HL-60/S4 treated with retinoic acid at 250 ng/mL for 4 days and 3 days (cell line): ENCODE measurements around the gene UBASH3A.

Source experiments
- in situ Hi-C: fragments of 300-500 bp; cut with MboI; formaldehyde crosslinking; loops from 2 replicates; pipeline ENCODE4 v1.7.0; 2022; ENCODE audit warnings: low sequenced_read_pairs

UBASH3A gene

GRCh38 chr21:42476388-42477331 is 73.0 kb downstream of the UBASH3A start:
- in situ Hi-C loops: no loop called here

DNA sequence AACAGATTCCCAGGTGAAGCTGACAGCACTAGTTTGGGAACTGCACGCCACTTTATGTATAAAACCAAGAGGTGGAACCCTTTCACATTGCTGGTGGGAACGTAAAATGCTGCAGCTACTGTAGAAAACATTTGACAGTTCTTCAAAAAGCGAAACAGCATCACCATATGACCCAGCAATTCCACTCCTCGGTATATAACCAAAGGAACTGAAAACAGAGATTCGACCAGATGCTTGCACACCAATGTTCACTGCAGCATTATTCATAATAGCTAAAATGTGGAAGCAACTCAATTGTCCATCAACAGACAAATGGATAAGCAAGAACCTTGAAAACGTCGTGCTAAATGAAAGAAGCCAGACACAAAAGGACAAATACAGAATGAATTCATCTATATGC is 74.8 kb downstream of the UBASH3A start:
- in situ Hi-C loops: no loop called here

DNA sequence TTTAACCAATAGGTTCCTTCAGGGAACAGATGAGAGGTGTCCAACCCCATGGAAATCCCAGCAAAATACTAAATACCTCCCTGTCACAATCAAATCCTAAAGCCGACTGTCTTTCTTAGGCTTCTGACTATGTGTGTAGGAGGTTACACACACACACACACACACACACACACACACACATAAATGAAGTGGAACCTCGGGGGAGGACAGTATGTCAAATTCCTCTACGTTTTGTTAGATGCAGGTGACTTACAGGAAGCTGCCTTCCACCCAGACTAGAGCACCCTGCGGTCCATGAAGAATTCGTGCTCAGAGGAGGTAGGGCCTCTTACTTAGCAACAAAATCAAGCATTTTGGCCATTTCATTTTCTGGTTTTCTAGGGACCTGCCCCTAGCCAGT is 75.9 kb downstream of the UBASH3A start:
- in situ Hi-C loops: no loop called here

- in situ Hi-C loops: no loop called here
These were observed 77.0 kb downstream of the UBASH3A start for GRCh38 chr21:42480736-42481135.

DNA sequence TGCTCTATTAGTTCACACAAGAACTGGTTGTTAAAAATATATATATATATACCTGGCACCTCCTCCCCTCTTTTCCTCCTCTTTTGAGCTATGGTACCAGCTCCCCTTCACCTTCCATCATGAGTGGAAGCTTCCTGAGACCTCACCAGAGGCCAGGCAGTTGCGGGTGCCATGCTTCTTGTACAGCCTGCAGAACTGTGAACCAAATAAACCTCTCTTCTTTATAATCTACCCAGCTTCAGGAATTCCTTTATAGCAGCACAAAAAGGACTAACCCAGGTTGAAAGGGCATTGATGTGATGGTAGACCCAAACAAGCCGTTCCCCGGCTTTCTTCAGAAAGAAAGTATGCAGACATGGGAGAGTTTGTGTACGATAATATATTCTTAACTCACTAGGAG is 77.5 kb downstream of the UBASH3A start:
- in situ Hi-C loops: no loop called here

DNA sequence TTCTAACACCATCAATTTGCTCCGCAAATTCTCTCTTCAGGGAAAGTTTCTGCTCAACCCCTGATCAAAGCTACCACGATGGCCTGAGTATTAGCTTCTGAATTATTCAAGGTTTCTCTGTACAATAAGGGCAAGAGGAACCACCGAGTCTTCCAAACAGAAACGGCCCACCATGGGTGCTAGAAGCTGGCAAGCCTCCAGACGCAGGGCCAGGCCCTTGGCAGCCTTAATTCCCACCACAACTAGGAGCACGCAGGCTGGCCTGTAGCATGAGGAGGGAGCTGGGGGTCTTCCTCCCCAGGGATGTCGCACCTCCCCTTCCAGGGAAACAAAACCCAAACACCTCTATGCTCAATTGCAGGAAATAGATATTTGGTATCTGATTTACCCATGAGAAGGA is 81.3 kb downstream of the UBASH3A start:
- in situ Hi-C loops: no loop called here

- in situ Hi-C loops: no loop called here
These were observed 82.4 kb downstream of the UBASH3A start for GRCh38 chr21:42486072-42486471.

GRCh38 chr21:42486531-42486930 is 82.8 kb downstream of the UBASH3A start:
- in situ Hi-C loops: no loop called here

- in situ Hi-C loops: no loop called here
These were observed 85.4 kb downstream of the UBASH3A start for GRCh38 chr21:42489006-42489563.

DNA sequence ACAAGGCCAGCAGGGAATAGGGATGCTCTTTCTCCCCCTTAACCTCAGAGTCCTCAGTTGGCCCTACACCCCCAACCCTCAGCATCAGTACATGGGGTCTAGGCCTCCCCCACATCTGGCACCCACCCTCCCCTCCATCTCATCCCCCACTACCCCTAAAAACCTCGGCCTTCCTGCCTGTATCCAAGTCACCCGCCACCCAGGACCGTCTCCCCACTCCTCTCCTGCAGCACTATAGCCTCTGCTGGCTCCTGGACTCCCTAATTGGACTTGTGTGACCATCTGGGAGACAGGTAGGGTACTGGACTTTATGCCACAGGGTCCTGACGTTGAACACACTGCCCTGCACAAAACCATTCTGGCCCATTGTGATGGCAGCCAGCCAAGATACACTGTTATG is 86.3 kb downstream of the UBASH3A start:
- in situ Hi-C loops: no loop called here

DNA sequence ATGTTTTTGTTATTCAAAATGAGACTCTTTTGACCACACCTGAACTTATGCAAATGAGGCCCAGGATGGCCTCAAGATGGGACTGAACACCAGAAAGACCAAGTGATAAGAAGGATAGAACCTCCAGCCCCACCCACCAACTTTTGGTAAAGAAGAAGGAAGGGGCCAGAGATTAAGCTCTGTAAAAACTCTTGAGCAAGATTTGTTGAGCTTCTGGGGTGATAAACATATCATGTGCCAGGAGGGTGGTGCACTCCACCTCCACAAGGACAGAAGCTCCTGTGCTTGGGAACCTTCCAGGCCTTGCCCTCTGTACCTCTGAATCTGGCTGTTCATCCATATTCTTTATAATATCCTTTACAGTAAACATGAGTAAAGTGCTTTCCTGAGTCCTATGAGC is 87.0 kb downstream of the UBASH3A start:
- in situ Hi-C loops: no loop called here

DNA sequence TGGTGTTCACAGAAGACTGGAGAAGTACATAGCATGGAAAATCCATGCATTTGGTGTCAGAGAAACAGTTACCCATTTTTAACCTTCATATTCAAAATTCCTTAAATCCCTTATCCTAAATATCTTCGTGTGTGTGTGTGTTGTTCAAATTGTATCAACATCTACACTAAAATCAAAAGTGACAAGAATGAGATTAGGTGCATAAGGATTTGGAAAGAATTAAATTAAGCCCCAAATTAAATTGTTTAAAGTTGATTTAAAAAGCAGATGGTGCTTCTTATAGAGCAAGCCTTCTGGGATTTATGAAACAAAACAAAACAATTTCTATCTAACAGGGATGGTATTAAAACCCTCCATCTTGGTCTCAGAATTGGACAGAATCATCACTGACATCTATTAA is 87.6 kb downstream of the UBASH3A start:
- in situ Hi-C loops: no loop called here

- in situ Hi-C loops: no loop called here
These were observed 88.5 kb downstream of the UBASH3A start for GRCh38 chr21:42492201-42492600.

DNA sequence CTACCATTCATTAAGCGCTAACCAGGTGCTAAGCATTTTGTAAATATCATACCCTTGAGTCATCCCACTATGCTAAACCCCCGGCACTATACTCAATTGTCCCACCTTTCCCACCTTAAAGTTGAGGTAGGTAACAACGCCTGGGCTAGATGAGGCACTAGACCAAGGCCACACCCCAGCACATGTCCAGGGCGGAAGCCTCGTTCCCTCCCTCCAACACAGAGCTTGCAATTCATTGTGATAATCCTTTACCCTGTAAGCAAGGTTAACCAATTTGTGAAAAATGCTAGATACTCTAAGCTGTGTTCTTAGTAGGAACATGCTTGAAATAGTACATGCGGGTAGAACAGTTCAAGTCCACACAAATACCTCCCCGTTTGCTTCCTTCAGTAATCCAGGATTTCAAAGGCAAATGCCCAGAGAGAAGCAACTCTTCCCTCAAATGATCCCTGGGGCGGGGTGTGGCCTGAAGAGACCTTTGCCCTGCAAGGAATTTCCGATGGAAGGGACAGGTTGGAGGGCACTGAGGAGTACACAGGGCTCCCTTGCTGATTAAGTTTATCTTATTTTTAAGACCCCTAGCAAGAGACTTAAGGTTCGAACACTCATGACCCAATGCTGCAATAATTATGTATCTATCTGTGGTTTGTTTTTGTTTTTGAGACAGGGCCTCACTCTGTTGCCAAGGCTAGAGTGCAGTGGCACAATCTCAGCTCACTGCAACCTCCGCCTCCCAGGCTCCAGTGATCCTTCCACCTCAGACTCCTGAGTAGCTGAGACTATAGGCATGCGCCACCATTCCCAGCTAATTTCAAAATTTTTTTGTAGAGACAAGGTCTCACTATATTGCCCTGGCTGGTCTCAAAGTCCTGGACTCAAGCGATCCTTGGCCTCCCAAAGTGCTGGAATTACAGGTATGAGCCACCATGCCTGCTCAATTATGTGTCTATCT is 89.7 kb downstream of the UBASH3A start:
- in situ Hi-C loops: no loop called here

DNA sequence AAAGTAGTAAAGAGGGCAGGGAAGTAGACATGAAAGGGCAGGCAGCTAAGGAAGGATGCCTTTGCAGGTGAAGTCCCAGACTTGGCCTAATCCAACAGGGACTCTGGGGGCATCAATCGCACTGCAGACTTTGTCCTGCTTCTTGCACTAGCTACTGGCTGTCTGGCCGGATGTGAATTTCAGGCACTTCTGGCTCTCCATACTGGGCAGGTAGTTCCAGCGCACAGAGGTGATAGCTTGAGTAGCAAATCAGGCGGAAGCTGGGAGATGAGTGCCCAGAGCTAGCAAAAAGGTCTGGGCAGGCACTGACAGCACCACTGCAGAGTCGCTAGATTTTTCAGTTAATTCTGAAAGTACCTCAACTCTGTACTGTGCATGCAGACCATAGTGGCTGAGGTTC is 91.3 kb downstream of the UBASH3A start:
- in situ Hi-C loops: no loop called here

DNA sequence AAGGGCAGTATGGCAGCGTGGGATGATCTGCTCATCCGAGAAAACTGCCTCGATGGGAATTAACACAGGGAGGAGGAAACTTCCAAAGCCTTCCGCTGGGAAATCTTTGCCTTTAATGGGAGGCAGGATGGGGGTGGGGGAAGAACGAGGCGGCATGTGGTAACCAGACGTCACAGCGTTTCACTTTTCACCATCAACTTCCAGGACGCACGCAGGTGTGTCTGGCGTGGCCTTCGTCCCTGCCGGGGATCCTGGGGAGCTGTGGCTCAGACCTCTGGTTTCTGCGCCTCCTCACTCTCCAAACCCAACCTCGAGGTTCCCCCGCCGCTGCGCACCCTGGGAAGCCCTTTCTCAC is 92.0 kb downstream of the UBASH3A start:
- in situ Hi-C loops: no loop called here

GRCh38 chr21:42496120-42496838 is 92.6 kb downstream of the UBASH3A start, which contains the start of gene RSPH1:
RSPH1 (minus strand) TSS chr21:42496224; CDS start chr21:42496186, 38 bp downstream.
- in situ Hi-C loops: no loop called here

DNA sequence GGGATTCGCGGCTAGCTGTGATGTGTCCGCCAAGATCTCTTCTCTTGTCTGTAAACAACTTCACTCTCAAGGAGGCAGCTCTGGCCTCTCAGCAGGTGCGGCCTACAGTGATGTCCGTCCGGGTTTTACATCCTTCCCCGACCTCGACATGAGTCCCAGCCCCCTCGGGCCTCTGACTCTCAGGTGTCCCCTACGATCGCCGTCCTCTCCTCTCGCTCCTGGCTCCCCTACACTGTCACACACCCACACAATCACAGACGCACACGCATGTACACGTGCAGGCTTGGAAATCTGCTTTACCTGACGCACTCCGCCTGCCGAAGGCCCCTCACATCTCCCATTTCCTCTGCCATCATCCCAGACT is 93.1 kb downstream of the UBASH3A start:
- in situ Hi-C loops: no loop called here
